GM19455 (cell line): ENCODE results near the gene C3orf20.

Experiments
- ATAC-seq: cut with Tn5 transposase; IDR thresholded peaks from one replicate; pipeline ENCODE4 v1.9.1; 2021; ENCODE audit not compliant: unreplicated experiment

The C3orf20 gene

GRCh38 chr3:14772533-14773138, 97.7 kb downstream of the C3orf20 start:
- ATAC-seq = no peak

- ATAC-seq = no peak
Observed at GRCh38 chr3:14773281-14773680, 98.3 kb downstream of the C3orf20 start.

DNA sequence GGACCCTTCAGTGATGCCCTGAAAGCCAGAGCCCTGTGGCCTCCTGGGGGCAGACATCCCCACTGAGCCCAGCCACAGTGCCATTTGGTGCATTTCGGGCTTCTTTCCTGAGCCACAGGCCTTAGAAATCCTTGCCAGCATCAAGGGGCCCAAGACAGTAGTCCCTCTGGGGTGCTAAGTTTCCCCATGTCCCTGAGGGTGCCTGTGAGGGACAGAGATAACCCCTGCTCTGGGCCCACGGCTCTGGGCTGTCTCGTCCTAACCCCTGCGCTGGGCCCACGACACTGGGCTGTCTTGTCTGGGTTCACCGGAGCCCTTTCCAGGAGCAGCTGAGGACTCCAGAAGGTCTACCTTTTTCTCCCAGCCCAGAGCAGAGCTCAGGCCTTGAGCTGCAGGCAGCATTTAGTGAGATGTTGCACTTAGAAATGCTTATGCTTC, 98.8 kb downstream of the C3orf20 start:
- no peak for ATAC-seq

GRCh38 chr3:14774431-14774830, 99.5 kb downstream of the C3orf20 start:
- ATAC-seq = no peak

GRCh38 chr3:14775011-14775410, 100.1 kb downstream of the C3orf20 start:
- no peak for ATAC-seq

DNA sequence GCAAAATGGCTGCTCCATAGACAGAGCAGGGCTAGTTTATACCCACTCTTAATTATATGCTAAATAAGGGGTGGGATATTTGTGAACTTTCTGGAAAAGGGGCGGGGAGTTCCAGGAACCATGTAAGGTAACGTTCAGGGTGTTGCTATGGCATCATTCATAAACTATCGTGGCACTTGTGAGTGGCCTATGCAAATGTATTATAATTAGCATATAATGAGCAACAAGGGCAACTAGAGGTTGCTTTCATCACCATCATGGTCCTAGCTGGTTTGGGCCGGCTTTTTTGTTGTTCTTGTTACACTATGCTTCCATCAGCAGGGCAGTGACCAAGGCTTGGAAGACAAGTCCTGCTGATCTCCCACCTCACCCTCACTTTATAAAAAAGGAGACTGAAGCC, 100.6 kb downstream of the C3orf20 start:
- no peak for ATAC-seq

DNA sequence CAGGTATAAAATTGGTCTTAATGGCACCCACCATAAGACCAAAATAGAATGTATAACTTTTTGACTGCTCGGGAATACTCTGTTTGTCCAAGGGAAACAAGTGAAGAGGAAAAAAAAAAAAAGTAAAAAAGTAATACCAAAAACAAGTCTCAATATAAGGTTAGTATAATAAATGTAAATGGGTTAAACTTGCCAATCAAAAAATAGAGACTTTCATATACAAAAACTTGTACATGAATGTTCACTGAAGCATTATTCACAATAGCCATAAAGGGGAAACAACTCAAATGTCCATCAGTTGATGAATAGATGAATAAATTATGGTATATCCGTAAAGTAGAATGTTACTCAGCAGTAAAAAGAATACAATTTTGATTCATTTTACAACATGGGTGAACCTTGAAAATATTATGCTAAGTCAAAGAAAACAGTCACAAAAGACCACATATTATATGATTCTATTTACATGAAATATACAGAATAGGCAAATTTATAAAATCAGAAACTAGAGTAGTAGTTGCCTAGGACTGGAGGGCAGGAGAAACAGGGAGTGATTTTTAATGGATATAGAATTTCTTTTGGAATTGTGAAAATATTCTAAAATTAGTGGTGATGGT, 104.2 kb downstream of the C3orf20 start:
- no peak for ATAC-seq

DNA sequence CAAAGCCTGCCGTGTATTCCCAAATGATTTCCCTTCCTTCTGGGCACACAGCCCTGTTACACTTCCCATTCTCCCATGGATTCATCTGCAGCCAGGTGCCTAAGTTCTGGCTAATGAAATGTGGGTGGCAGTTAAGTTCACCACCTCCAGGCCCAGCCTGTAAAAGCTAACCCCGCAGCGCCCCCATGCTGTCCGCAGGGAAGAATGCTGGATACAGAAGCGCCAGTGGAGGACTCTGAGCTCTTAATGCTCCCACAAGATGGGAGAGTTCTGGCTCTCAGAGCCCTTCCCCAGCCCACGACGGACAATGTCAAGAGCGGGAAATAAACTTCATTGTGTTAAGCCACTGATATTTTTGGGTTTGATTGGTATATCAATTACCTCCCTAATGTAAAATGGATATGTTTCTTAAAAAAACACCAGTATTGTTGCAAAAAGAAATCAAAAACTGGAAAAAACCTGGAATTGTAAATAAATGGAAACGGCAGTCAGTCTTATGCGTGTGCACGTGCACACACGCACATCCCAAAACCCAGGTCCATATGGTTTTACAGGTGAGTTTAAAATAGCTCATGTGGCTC, 106.1 kb downstream of the C3orf20 start:
- ATAC-seq = peak; percentile 72

GRCh38 chr3:14783480-14784086, 108.6 kb downstream of the C3orf20 start:
- no peak for ATAC-seq

GRCh38 chr3:14784087-14784681, 109.2 kb downstream of the C3orf20 start:
- no peak for ATAC-seq

- no peak for ATAC-seq
Observed at GRCh38 chr3:14785207-14786155, 110.5 kb downstream of the C3orf20 start.

DNA sequence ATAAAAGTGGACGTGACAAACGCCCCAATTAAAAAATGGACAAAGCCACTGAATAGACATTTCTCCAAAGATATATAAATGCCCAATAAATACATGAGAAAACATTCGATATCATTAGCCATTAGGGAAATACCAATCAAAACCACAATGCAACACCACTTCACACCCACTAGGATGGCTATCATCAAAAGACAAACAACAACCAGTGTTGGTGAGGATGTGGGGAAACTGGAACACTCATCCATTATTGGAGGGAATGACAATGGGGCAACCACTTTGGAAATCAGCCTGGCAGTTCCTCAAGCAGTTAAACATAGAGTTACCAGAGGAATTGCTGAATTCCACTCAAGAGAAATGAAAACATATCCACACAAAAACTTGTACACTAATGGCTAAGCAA, 111.4 kb downstream of the C3orf20 start:
- ATAC-seq = no peak

DNA sequence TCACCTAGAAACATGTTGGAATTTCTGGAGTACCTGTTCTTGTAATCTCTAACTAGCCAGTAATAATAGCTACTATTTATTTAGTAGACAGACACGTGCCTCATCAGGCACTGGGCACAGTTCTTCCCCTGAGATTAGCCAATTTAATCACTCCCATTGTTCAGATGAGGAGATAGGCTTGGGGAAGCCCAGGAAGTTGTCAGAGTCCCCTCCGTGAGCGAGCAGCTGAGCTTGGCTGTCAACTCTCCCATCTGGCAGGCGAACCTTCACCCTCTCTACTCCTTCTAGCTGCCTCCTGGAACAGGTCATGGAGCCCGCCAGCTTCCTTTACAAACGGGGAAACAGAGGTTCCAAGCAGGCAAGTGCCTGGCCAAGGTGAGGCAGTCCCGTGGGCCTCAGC, 112.7 kb downstream of the C3orf20 start:
- ATAC-seq = no peak

DNA sequence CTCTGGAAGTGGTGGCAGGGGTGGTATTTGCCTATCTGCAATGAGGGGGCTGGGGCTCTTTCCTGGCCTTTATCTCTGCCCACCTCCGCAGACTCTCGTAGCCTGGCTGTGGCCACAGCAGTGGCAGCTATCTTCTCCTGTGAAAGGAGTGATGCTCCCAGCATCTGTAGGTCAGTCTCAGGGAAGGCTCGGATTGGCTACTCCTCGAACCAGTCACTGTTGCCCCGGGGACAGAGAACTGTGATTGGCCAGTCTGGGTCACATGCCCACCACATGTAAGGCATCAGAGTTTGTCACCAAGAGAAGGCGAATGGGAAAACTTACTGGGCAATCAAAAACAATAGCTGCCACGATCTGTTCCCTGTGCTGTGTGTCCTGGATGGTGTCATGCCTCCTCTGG, 113.7 kb downstream of the C3orf20 start:
- ATAC-seq = no peak

- ATAC-seq = no peak
Observed at GRCh38 chr3:14789221-14789620, 114.3 kb downstream of the C3orf20 start.

DNA sequence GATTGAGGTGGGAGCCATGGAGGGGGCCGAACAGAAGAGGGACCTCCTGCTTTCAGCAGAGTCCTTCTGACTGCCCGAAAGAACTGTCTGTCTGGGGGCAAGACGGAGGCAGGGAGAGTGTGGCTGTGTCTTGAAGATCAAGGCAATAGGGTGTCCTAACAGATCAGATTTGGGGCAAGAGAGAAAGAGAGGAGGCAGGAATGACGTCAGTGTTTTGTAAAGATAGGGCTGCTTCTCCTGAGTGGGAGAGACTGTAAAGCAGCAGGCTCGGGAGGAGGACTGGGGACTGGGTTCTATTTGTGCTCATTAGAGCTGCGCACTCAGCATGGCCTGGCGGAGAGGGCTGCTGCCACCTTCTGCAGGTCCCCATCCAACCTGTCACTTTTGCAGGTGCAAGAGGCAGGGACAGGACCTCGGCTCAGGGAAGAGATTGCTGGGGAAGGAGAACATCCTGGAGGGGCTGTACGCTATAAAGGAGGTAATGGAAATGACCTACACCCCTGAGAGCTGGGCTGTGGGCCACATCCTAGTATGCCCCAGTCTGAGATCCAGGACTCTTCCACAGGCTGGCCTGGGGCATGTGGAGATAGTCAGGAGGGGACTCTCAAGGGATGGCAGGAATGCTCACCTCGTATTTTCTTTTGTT, 114.8 kb downstream of the C3orf20 start:
- no peak for ATAC-seq

- ATAC-seq = no peak
Observed at GRCh38 chr3:14791343-14791945, 116.5 kb downstream of the C3orf20 start.

GRCh38 chr3:14792691-14793121, 117.8 kb downstream of the C3orf20 start:
- no peak for ATAC-seq

- no peak for ATAC-seq
Observed at GRCh38 chr3:14793126-14793857, 118.4 kb downstream of the C3orf20 start.
